HepG2 (cell line): ENCODE data around the gene TAS1R1. TPM values are rescaled to one million over a fixed set of nuclear protein-coding genes. Genes with fewer than 3 reads are reported as not detected.

Experiments
- ATF3 ChIP-seq: sonication (generic); formaldehyde crosslinking; IDR thresholded peaks from 2 replicates; pipeline ENCODE4 v1.4.0; 2020; ENCODE audit warnings: missing genetic modification reagents
- HDAC6 ChIP-seq: fragments of 200-600 bp; sonication (generic); IDR thresholded peaks from 2 replicates; pipeline ENCODE4 v1.7.0; 2017; ENCODE audit warnings: mild to moderate bottlenecking, antibody characterized with exemption, low read length, low read depth
- HOMEZ ChIP-seq: IDR thresholded peaks from 2 replicates; pipeline ENCODE4 v1.6.1; 2016; ENCODE audit warnings: low read depth
- HOXA7 ChIP-seq: sonication (generic); formaldehyde crosslinking; IDR thresholded peaks from 2 replicates; pipeline ENCODE4 v1.8.1; 2022; ENCODE audit warnings: mild to moderate bottlenecking, missing genetic modification reagents, moderate library complexity
- LBX2 ChIP-seq: sonication (generic); formaldehyde crosslinking; IDR thresholded peaks from 2 replicates; pipeline ENCODE4 v1.5.0; 2020; ENCODE audit warnings: missing genetic modification reagents, mild to moderate bottlenecking, borderline replicate concordance
- MEIS2 ChIP-seq: sonication (generic); formaldehyde crosslinking; IDR thresholded peaks from 2 replicates; pipeline ENCODE4 v1.9.0; 2021; ENCODE audit warnings: mild to moderate bottlenecking, missing genetic modification reagents
- NFIC ChIP-seq: IDR thresholded peaks from 2 replicates; pipeline ENCODE4 v1.6.1; 2012; ENCODE audit warnings: mild to moderate bottlenecking, low read length, inconsistent platforms
- NFKB2 ChIP-seq: sonication (generic); formaldehyde crosslinking; IDR thresholded peaks from 2 replicates; pipeline ENCODE4 v1.4.0; 2020; ENCODE audit warnings: missing genetic modification reagents, borderline replicate concordance
- POLR2G ChIP-seq: fragments of 200-400 bp; formaldehyde crosslinking; IDR thresholded peaks from 2 replicates; pipeline ENCODE4 v1.6.1; 2018; ENCODE audit warnings: mild to moderate bottlenecking, low read depth, low read length, moderate library complexity
- PPARG ChIP-seq: conservative IDR thresholded peaks from 2 replicates; pipeline ENCODE4 v1.6.1; 2016; ENCODE audit warnings: missing biosample characterization, missing genetic modification reagents
- PRPF4 ChIP-seq: fragments of 200-400 bp; formaldehyde crosslinking; IDR thresholded peaks from 2 replicates; pipeline ENCODE4 v1.6.1; 2016; ENCODE audit warnings: low read length, low read depth; ENCODE audit not compliant: poor library complexity, severe bottlenecking
- WIZ ChIP-seq: sonication (generic); formaldehyde crosslinking; IDR thresholded peaks from 2 replicates; pipeline ENCODE4 v1.5.1; 2020; ENCODE audit warnings: mild to moderate bottlenecking, missing genetic modification reagents
- ZBTB7A ChIP-seq: sonication (generic); formaldehyde crosslinking; IDR thresholded peaks from 2 replicates; pipeline ENCODE4 v1.8.0; 2022; ENCODE audit warnings: mild to moderate bottlenecking, missing genetic modification reagents
- ZFP1 ChIP-seq: IDR thresholded peaks from 2 replicates; pipeline ENCODE4 v1.6.1; 2016
- ZGPAT ChIP-seq: IDR thresholded peaks from 2 replicates; pipeline ENCODE4 v1.6.1; 2016; ENCODE audit warnings: mild to moderate bottlenecking
- ZNF337 ChIP-seq: sonication (generic); formaldehyde crosslinking; IDR thresholded peaks from 2 replicates; pipeline ENCODE4 v1.5.1; 2020; ENCODE audit warnings: missing genetic modification reagents, low read depth, mild to moderate bottlenecking, borderline replicate concordance
- ZNF407 ChIP-seq: sonication (generic); formaldehyde crosslinking; IDR thresholded peaks from one replicate; pipeline ENCODE4 v1.5.1; 2020; ENCODE audit warnings: mild to moderate bottlenecking, missing genetic modification reagents; ENCODE audit errors: not compliant biosample characterization
- ZNF501 ChIP-seq: sonication (generic); formaldehyde crosslinking; IDR thresholded peaks from 2 replicates; pipeline ENCODE4 v1.5.1; 2020; ENCODE audit warnings: mild to moderate bottlenecking, moderate library complexity, missing genetic modification reagents
- ZNF792 ChIP-seq: IDR thresholded peaks from 2 replicates; pipeline ENCODE4 v1.6.1; 2016
- polyA plus RNA-seq, 8 experiments: library from polyadenylated mRNA; depleted of rRNA in 3 of 8; stranded (reverse) in 7 of 8; unstranded in 1 of 8; fragments of >200 nt; fragmentation: Illumina TruSeq in 4 of 8; extraction: Trizol in 4 of 8; gene quantifications; 2 replicates each; pipeline versions ENCODE4 v1.2.1 to v1.2.3, GENCODE V29; 2011 to 2016; ENCODE audit warnings: low read depth in 4 of 8, missing spikeins in 1 of 8, mixed read lengths in 1 of 8; ENCODE audit not compliant: insufficient read depth in 1 of 8
- total RNA-seq, 5 experiments: library from RNA; depleted of rRNA; stranded (reverse); fragments of >200 nt; fragmentation: Illumina TruSeq; extraction: Trizol; gene quantifications; 2 replicates each; pipeline ENCODE4 v1.2.3, GENCODE V29; 2016; ENCODE audit warnings: low read depth in 1 of 5

The TAS1R1 gene
- total and polyA plus RNA-seq, 2 of the 13 experiments (the other 11 are each of a cell fraction or from before 2014, with no cell fraction given) = 1.4 to 1.6 TPM

GRCh38 chr1:6582370-6582769 is 27.3 kb downstream of the TAS1R1 start (continued):
- peak; percentile 76 for TF ChIP-seq ZGPAT (CRISPR knock-in tag)
- TF ChIP-seq NFKB2 (CRISPR knock-in tag) = no peak
- no peak for TF ChIP-seq WIZ (CRISPR knock-in tag)
- TF ChIP-seq PRPF4 = no peak
- peak; percentile 57; the same call in 1 of the 2 replicates for TF ChIP-seq HOMEZ (CRISPR knock-in tag)
- peak; percentile 47; the same call in 1 of the 2 replicates for TF ChIP-seq ZNF792 (CRISPR knock-in tag)
- no peak for TF ChIP-seq LBX2 (CRISPR knock-in tag)
- 0 out of 2 replicates have a peak, but pooled peaks have one; percentile 51 for TF ChIP-seq MEIS2 (CRISPR knock-in tag)
- 0 out of 2 replicates have a peak, but pooled peaks have one; percentile 10 for TF ChIP-seq ATF3 (CRISPR knock-in tag)
- TF ChIP-seq ZNF407 (CRISPR knock-in tag) = no peak
- no peak for TF ChIP-seq ZBTB7A
- no peak for TF ChIP-seq HDAC6
- TF ChIP-seq ZNF501 (CRISPR knock-in tag) = peak; percentile 68
- peak; percentile 57; the same call in 1 of the 2 replicates for TF ChIP-seq POLR2G
- TF ChIP-seq NFIC = 0 out of 2 replicates have a peak, but pooled peaks have one; percentile 46
- TF ChIP-seq ZFP1 = peak; percentile 49; the same call in 1 of the 2 replicates
- no peak for TF ChIP-seq HOXA7 (CRISPR knock-in tag)
- TF ChIP-seq ZNF337 = no peak
- peak; percentile 36; the same call in 1 of the 2 replicates for TF ChIP-seq PPARG (CRISPR knock-in tag)
